Glutamatergic neuron (in vitro differentiated cells): ENCODE data around the gene SECTM1. TPM values are rescaled to one million over a fixed set of nuclear protein-coding genes. Genes with fewer than 3 reads are reported as not detected.
"Not testable (repeated sequence)": the region's sequence is repeated elsewhere in the genome, so short reads cannot be mapped to it uniquely, and the experiment has no call there.

Experiments
- DNase-seq: peaks from one replicate; pipeline ENCODE4 v3.0.0; 2022
- H3K27ac Mint-ChIP-seq: one replicate; pipeline ENCODE4 v1.8.0; 2020; ENCODE audit warnings: mild to moderate bottlenecking, mixed read lengths, inconsistent platforms; ENCODE audit not compliant: unreplicated experiment
- H3K27me3 Mint-ChIP-seq: one replicate; pipeline ENCODE4 v1.8.0; 2020; ENCODE audit warnings: mild to moderate bottlenecking, moderate library complexity, mixed read lengths, inconsistent platforms; ENCODE audit not compliant: unreplicated experiment
- H3K36me3 Mint-ChIP-seq: one replicate; pipeline ENCODE4 v1.8.0; 2020; ENCODE audit warnings: mild to moderate bottlenecking, mixed read lengths, inconsistent platforms; ENCODE audit not compliant: unreplicated experiment
- H3K4me1 Mint-ChIP-seq: one replicate; pipeline ENCODE4 v1.8.0; 2020; ENCODE audit warnings: mild to moderate bottlenecking, low read depth, mixed read lengths, inconsistent platforms; ENCODE audit not compliant: unreplicated experiment
- H3K4me3 Mint-ChIP-seq: one replicate; pipeline ENCODE4 v1.8.0; 2020; ENCODE audit warnings: mild to moderate bottlenecking, mixed read lengths, inconsistent platforms; ENCODE audit not compliant: unreplicated experiment
- H3K9me3 Mint-ChIP-seq: one replicate; pipeline ENCODE4 v1.8.0; 2020; ENCODE audit warnings: mild to moderate bottlenecking, moderate library complexity, mixed read lengths, inconsistent platforms; ENCODE audit not compliant: unreplicated experiment
- CTCF ChIP-seq: fragments of 200-600 bp; sonication (generic); IDR thresholded peaks from one replicate; pipeline ENCODE4 v1.5.0; 2021; ENCODE audit not compliant: partially characterized antibody, unreplicated experiment
- long read RNA-seq: library from polyadenylated mRNA; unstranded; transcript quantifications from one replicate; pipeline ENCODE4 v2.0.0, GENCODE V29; 2020; ENCODE audit not compliant: unreplicated experiment
- total RNA-seq: library from RNA; stranded (reverse); fragmentation: NEBNext Ultra II Directional; extraction: Animal tissue kit (Norgen Biotek cat#: 25700); gene quantifications from one replicate; pipeline ENCODE4 v1.2.1, GENCODE V29; 2021; ENCODE audit not compliant: unreplicated experiment

SECTM1 gene
- 0.29 TPM for total RNA-seq
- long read RNA-seq, result 0 reads

GRCh38 chr17:82333279-82334171, at the start of gene SECTM1:
Gene SECTM1 (minus strand): TSS chr17:82333766. CDS start chr17:82327240, 6,526 bp downstream.
- Mint-ChIP-seq H3K27me3 (peaks cover 8% of the 10 kb centered on the region), H3K36me3 (no peaks in the 10 kb centered on the region), H3K9me3 (peaks cover 17% of the 10 kb centered on the region), H3K4me3 (peak within 1 kb of the TSS; percentile 42), H3K27ac (no peak within 1 kb of the TSS), H3K4me1 (peaks cover 8% of the 10 kb centered on the region)
- peak; percentile 39 for DNase-seq
- TF ChIP-seq CTCF, result no peak

GRCh38 chr17:82382933-82383255, 49.3 kb upstream of the SECTM1 start:
- H3K9me3 Mint-ChIP-seq, result peaks cover 8% of the 10 kb centered on the region
- no peaks in the 10 kb centered on the region for H3K36me3 Mint-ChIP-seq
- H3K27ac Mint-ChIP-seq, result no peak overlapping the region
- peaks cover 13% of the 10 kb centered on the region for H3K27me3 Mint-ChIP-seq
- H3K4me3 Mint-ChIP-seq, result no peak overlapping the region
- no peak for TF ChIP-seq CTCF
- H3K4me1 Mint-ChIP-seq, result peaks cover 14% of the 10 kb centered on the region
- DNase-seq, result no peak

- not testable (repeated sequence) for DNase-seq, H3K27ac Mint-ChIP-seq, H3K36me3 Mint-ChIP-seq, H3K9me3 Mint-ChIP-seq, H3K4me3 Mint-ChIP-seq
- H3K27me3 Mint-ChIP-seq, result peaks cover 12% of the 10 kb centered on the region
- H3K4me1 Mint-ChIP-seq, result peaks cover 14% of the 10 kb centered on the region
Observed at GRCh38 chr17:82382220-82382932, 48.8 kb upstream of the SECTM1 start.

GRCh38 chr17:82381703-82382009, 48.1 kb upstream of the SECTM1 start:
- H3K27me3 Mint-ChIP-seq, result peaks cover 11% of the 10 kb centered on the region
- not testable (repeated sequence) for DNase-seq, H3K36me3 Mint-ChIP-seq, H3K27ac Mint-ChIP-seq, H3K4me3 Mint-ChIP-seq, H3K9me3 Mint-ChIP-seq
- H3K4me1 Mint-ChIP-seq, result peaks cover 14% of the 10 kb centered on the region

GRCh38 chr17:82380860-82381702, 47.5 kb upstream of the SECTM1 start:
- no peak for TF ChIP-seq CTCF

More at GRCh38 chr17:82380860-82381702, 47.5 kb upstream of the SECTM1 start:
- peaks cover 9% of the 10 kb centered on the region for H3K9me3 Mint-ChIP-seq
- H3K36me3 Mint-ChIP-seq, result no peaks in the 10 kb centered on the region
- H3K4me1 Mint-ChIP-seq, result peaks cover 16% of the 10 kb centered on the region
- DNase-seq, result no peak
- no peak overlapping the region for H3K4me3 Mint-ChIP-seq
- peaks cover 11% of the 10 kb centered on the region for H3K27me3 Mint-ChIP-seq
- peak overlapping the region; percentile 70 for H3K27ac Mint-ChIP-seq
